PFSK-1 (cell line): ENCODE results near the gene GRID1.

Experiments used
- POLR2AphosphoS5 ChIP-seq: IDR thresholded peaks from 2 replicates; pipeline ENCODE4 v1.6.1; 2012; ENCODE audit warnings: low read depth, mild to moderate bottlenecking, control low read depth, low read length, moderate library complexity
- TAF1 ChIP-seq: IDR thresholded peaks from 2 replicates; pipeline ENCODE4 v1.6.1; 2012; ENCODE audit warnings: low read length, control low read depth, borderline replicate concordance; ENCODE audit not compliant: insufficient read depth
- TF ChIP-seq, protein P1 (sequence below), 2 experiments: IDR thresholded peaks; 2 replicates each; pipeline versions ENCODE4 v1.6.1 to v1.8.0; 2011 to 2012; ENCODE audit warnings: low read depth in 2 of 2, low read length in 2 of 2, control low read depth in 1 of 2, inconsistent platforms in 1 of 2, mild to moderate bottlenecking in 1 of 2, moderate library complexity in 1 of 2; ENCODE audit not compliant: insufficient read depth in 1 of 2

DNA sequence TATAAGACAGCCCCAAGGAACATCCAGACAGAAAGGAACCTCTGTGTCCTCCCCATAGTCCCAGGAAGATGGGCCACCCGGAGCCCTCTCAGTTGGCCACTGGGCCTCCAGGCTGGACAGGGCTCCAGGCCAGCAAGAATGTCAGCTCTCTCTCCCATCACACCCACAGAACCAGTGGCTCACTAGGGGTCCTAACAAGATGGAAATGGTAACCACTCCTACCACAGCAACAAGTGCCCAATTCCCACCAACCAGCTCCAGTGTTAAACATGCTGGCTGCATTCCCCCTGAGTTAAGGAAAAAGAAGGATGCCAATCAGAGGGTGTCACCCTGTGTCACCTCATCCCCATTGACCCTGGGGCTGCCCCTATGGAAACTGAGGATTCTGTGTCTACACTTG, 333.0 kb downstream of the GRID1 start:
- TF ChIP-seq TAF1: no peak
- TF ChIP-seq, protein P1, sequence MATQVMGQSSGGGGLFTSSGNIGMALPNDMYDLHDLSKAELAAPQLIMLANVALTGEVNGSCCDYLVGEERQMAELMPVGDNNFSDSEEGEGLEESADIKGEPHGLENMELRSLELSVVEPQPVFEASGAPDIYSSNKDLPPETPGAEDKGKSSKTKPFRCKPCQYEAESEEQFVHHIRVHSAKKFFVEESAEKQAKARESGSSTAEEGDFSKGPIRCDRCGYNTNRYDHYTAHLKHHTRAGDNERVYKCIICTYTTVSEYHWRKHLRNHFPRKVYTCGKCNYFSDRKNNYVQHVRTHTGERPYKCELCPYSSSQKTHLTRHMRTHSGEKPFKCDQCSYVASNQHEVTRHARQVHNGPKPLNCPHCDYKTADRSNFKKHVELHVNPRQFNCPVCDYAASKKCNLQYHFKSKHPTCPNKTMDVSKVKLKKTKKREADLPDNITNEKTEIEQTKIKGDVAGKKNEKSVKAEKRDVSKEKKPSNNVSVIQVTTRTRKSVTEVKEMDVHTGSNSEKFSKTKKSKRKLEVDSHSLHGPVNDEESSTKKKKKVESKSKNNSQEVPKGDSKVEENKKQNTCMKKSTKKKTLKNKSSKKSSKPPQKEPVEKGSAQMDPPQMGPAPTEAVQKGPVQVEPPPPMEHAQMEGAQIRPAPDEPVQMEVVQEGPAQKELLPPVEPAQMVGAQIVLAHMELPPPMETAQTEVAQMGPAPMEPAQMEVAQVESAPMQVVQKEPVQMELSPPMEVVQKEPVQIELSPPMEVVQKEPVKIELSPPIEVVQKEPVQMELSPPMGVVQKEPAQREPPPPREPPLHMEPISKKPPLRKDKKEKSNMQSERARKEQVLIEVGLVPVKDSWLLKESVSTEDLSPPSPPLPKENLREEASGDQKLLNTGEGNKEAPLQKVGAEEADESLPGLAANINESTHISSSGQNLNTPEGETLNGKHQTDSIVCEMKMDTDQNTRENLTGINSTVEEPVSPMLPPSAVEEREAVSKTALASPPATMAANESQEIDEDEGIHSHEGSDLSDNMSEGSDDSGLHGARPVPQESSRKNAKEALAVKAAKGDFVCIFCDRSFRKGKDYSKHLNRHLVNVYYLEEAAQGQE (IDR thresholded peaks at IDR 0.05; ENCODE audit: insufficient read depth in 1 of 2, low read depth in 2 of 2, low read length in 2 of 2): no peak
- no peak for TF ChIP-seq POLR2AphosphoS5
